EH (cell line): Measurements from ENCODE around the gene LNP1.
A peak's percentile ranks its signal among the peaks of the same experiment; 100 is the strongest.
"Not testable (repeated sequence)": the region's sequence is repeated elsewhere in the genome, so short reads cannot be mapped to it uniquely, and the experiment has no call there.

Source experiments
- DNase-seq: peaks from one replicate; pipeline ENCODE4 v3.0.0-alpha.2; 2015; ENCODE audit warnings: low read depth

LNP1 gene

DNA sequence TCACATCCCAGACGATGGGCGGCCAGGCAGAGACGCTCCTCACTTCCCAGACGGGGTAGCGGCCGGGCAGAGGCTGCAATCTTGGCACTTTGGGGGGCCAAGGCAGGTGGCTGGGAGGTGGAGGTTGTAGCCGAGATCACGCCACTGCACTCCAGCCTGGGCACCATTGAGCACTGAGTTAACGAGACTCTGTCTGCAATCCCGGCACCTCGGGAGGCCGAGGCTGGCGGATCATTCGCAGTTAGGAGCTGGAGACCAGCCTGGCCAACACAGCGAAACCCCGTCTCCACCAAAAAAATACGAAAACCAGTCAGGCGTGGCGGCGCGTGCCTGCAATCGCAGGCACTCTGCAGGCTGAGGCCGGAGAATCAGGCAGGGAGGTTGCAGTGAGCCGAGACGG is 77.2 kb downstream of the LNP1 start:
- DNase-seq = not testable (repeated sequence)

DNA sequence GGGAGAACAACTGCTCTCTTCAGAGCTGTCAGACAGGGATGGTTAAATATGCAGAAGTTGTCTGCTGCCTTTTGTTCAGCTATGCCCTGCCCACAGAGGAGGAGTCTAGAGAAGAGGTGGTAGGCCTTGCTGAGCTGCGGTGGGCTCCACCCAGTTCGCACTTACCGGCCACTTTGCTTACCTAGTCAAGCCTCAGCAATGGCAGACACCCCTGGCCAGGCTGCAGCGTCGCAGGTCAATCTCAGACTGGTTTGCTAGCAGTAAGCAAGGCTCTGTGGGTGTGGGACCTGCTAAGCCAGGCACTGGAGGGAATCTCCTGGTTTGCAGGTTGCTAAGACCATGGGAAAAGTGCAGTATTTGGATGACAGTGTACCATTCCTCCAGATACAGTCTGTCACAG is 78.7 kb downstream of the LNP1 start:
- no peak for DNase-seq

DNA sequence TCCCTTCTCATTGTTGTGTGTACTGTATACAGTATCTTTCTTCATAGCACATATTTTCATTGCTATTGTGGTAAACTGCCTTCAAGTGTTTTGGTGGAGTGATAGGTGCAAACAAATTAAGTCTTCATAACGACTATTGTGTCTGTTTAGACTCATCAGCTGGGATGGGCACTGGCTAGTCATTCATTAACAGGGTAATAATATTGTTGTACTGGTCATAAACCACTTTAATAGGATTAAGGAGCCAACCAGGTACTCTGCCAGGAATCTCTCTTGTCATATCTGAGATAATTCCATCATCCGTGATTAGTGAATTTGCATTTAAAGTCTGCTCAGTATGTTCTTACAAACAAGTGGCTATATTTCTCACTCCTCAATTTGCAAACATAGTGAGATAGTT is 80.8 kb downstream of the LNP1 start:
- DNase-seq = no peak

GRCh38 chr3:100483529-100483928 is 82.2 kb downstream of the LNP1 start:
- DNase-seq = no peak

- no peak for DNase-seq
Measured at GRCh38 chr3:100486808-100487207, 85.5 kb downstream of the LNP1 start.

DNA sequence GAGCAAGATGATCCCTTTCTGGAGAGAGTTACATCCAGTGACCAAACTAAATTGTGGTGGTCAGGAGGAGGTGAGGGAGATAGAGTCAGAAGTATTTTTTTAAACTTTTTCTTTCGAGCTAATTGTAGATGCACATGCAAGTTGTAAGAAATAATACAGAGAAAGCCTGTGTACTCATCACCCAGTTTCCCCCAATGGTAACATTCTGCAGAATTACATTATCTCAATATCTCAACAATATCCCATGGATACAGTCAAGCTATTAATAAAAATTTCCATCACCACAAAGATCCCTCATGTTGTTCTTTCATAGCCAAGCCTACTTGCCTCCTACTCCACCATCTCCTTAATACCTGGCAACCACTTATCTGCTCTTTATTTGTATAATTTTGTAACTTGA is 87.8 kb downstream of the LNP1 start:
- no peak for DNase-seq

DNA sequence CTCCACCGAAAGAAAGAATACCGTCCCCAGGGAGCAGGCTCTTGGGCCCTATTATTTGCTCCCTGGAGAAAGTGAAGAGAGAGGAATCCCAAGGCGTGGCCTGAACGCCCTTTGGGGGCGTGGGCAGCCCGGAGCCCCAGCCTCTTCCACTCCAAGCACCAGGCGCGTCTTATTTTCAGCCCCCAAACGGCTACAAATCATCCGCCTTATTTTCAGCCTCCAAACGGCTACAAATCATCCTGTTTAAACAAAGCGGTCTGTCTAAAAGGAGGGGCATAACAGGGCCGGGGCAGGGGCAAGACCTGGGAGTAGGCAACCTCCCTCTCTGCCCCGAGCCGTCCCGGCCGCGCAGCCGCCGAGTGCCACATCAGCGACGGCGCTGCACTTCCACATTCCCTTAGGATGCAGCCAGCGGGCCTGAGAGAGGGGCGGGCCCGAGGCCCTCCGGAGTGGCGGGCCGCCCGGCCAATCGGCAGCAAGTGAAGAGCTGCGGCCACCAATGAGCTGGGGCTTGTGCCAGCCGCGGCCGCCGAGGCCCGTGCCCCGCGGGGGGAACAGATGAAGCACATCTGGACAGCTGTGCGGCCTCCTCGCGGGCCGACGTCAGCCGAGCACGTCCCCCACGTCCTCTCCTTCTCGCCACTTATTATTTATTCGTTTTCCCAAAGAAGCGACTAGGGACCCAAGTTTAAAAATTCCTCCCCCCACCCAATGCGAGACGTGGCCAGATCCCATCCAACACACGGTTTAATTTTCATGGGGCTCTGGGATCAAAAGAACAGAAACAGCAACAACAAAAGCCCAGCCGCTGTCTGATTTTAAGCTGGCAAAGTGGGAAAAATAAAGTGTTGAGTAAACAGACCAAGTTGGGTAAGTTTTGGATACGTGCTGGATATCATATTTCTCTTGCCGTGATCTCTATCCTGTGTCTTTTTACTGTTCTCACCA is 91.0 kb downstream of the LNP1 start, which contains the start of gene TMEM45A:
TMEM45A (plus strand) TSS at position 561 of the 948 bp plus-strand sequence. CDS start 62,593 bp downstream, outside the sequence.
- peak; percentile 95 for DNase-seq

DNA sequence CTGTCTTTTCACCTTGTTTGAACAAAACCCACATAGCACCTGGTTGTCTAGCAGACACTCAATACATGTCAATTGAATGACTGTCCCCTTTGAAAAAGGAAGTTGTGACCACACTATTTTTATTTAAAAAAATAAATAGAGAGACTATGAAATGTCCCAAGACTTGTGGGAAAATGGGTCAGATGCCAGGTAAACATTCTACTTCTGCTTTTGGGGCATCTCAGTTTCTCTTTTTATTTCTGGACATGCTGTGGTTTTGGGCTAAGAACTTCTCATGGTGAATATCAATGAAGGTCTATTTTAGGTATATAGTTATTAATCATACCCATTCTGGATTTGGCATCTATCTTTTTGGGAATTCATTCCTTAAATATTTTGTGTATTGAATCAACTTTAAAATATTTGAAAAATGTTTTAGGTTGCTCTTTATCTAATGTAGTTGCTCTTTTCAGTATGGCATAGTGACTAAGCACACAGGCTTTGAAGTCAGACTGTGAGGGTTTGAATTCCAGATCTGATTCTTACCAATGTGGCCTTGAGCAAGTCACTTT is 95.4 kb downstream of the LNP1 start:
- peak; percentile 85 for DNase-seq

- no peak for DNase-seq
Measured at GRCh38 chr3:100499651-100500050, 98.3 kb downstream of the LNP1 start.

DNA sequence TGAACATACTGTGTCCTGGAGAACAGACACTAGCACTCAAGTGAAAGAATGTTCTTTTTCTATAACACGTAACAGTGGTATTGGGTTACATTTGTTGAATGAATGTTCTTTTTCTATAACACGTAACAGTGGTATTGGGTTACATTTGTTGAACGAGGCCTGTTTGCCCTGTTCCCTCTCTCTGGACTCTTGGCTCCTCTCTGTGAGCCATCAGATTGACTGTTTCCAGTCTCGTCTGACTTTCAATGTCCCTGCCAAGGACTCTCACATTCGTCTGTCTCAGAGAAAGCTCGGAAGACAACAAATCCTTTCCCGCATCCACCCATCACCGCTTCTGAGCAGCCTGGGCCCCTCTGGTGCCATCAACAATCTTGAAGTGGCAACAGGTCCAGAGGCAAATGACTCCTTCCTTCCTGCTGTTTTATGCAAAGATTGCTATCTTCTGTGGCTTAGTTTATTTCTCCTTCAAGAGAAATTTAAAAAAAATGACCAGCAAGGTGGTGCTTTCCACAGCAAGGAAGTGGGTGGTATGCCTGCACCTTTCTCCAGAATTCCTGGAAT is 99.1 kb downstream of the LNP1 start:
- DNase-seq = no peak

GRCh38 chr3:100503448-100503847 is 102.1 kb downstream of the LNP1 start:
- DNase-seq = no peak
